NCI-H2171 treated with DMSO at 0.1 percent for 48 hours (cell line): Measurements from ENCODE around the gene OR2T27.
A peak's percentile ranks its signal among the peaks of the same experiment; 100 is the strongest.
"Not testable (repeated sequence)": the region's sequence is repeated elsewhere in the genome, so short reads cannot be mapped to it uniquely, and the experiment has no call there.

Experiments used
- DNase-seq: peaks from one replicate; lab custom pipeline; 2025; lab: John Stamatoyannopoulos, UW

Gene OR2T27

GRCh38 chr1:248655354-248655753 is at the start of gene OR2T27:
TSS of gene OR2T27 (minus strand) at chr1:248655528. CDS start at chr1:248650884, 4,644 bp downstream.
- DNase-seq, result not testable (repeated sequence)

- DNase-seq, result peak; percentile 13
Measured at GRCh38 chr1:248704606-248705005, 49.3 kb upstream of the OR2T27 start.

GRCh38 chr1:248703674-248704073 is 48.3 kb upstream of the OR2T27 start:
- no peak for DNase-seq

GRCh38 chr1:248702714-248703113 is 47.4 kb upstream of the OR2T27 start, which contains the start of gene OR14I1:
TSS of gene OR14I1 (minus strand) at chr1:248702766.
- DNase-seq, result no peak

- no peak for DNase-seq
Measured at GRCh38 chr1:248699099-248699498, 43.8 kb upstream of the OR2T27 start.

- DNase-seq, result no peak
Measured at GRCh38 chr1:248697907-248698306, 42.6 kb upstream of the OR2T27 start.

- DNase-seq, result no peak
Measured at GRCh38 chr1:248696774-248697173, 41.4 kb upstream of the OR2T27 start.

- DNase-seq, result peak; percentile 32
Measured at GRCh38 chr1:248696261-248696660, 40.9 kb upstream of the OR2T27 start.

GRCh38 chr1:248695451-248696132 is 40.3 kb upstream of the OR2T27 start:
- DNase-seq, result no peak

GRCh38 chr1:248691567-248692155 is 36.3 kb upstream of the OR2T27 start:
- no peak for DNase-seq

GRCh38 chr1:248688527-248689298 is 33.4 kb upstream of the OR2T27 start:
- DNase-seq, result no peak

GRCh38 chr1:248686815-248687214 is 31.5 kb upstream of the OR2T27 start:
- no peak for DNase-seq

GRCh38 chr1:248681651-248682050 is 26.3 kb upstream of the OR2T27 start:
- DNase-seq, result peak; percentile 7

- DNase-seq, result peak; percentile 19
Measured at GRCh38 chr1:248670003-248670402, 14.7 kb upstream of the OR2T27 start.

GRCh38 chr1:248663453-248664328 is 8.4 kb upstream of the OR2T27 start:
- DNase-seq, result not testable (repeated sequence)

GRCh38 chr1:248656797-248657196 is 1.5 kb upstream of the OR2T27 start:
- not testable (repeated sequence) for DNase-seq

- DNase-seq, result not testable (repeated sequence)
Measured at GRCh38 chr1:248648770-248649536, 6.4 kb downstream of the OR2T27 start.

GRCh38 chr1:248645178-248645577 is 10.2 kb downstream of the OR2T27 start, which contains the start of gene OR2T35:
TSS of gene OR2T35 (minus strand) at chr1:248645278. CDS start at chr1:248639258, 6,020 bp downstream.
- not testable (repeated sequence) for DNase-seq

GRCh38 chr1:248642971-248643651 is 12.2 kb downstream of the OR2T27 start:
- not testable (repeated sequence) for DNase-seq

GRCh38 chr1:248641583-248641982 is 13.7 kb downstream of the OR2T27 start:
- not testable (repeated sequence) for DNase-seq
